GM21529 (cell line): ENCODE measurements around the gene VWA5A.
"Not testable (repeated sequence)": the region's sequence is repeated elsewhere in the genome, so short reads cannot be mapped to it uniquely, and the experiment has no call there.

ENCODE experiments used
- ATAC-seq: cut with Tn5 transposase; IDR thresholded peaks from one replicate; pipeline ENCODE4 v1.9.1; 2021; ENCODE audit not compliant: unreplicated experiment

The VWA5A gene

GRCh38 chr11:124167826-124168231 is 52.6 kb downstream of the VWA5A start:
- ATAC-seq: no peak

GRCh38 chr11:124168796-124169195 is 53.5 kb downstream of the VWA5A start:
- ATAC-seq: no peak

GRCh38 chr11:124170315-124170714 is 55.1 kb downstream of the VWA5A start:
- not testable (repeated sequence) for ATAC-seq

- ATAC-seq: no peak
Measured at GRCh38 chr11:124170801-124171586, 55.7 kb downstream of the VWA5A start.

GRCh38 chr11:124172101-124172500 is 56.9 kb downstream of the VWA5A start:
- no peak for ATAC-seq

- no peak for ATAC-seq
Measured at GRCh38 chr11:124172599-124172998, 57.3 kb downstream of the VWA5A start.

- no peak for ATAC-seq
Measured at GRCh38 chr11:124174001-124174583, 58.8 kb downstream of the VWA5A start.

GRCh38 chr11:124176925-124177715 is 61.9 kb downstream of the VWA5A start:
- ATAC-seq: no peak

- ATAC-seq: no peak
Measured at GRCh38 chr11:124179310-124179709, 64.1 kb downstream of the VWA5A start.

GRCh38 chr11:124183068-124183467 is 67.8 kb downstream of the VWA5A start, which contains the start of gene OR10D3:
Gene OR10D3 (plus strand): TSS chr11:124183345. CDS start chr11:124185270, 1,925 bp downstream.
- ATAC-seq: no peak

- ATAC-seq: no peak
Measured at GRCh38 chr11:124190298-124191139, 75.3 kb downstream of the VWA5A start.

GRCh38 chr11:124193221-124194010 is 78.2 kb downstream of the VWA5A start:
- ATAC-seq: no peak

GRCh38 chr11:124194293-124195188 is 79.3 kb downstream of the VWA5A start:
- ATAC-seq: no peak

GRCh38 chr11:124195189-124195734 is 80.0 kb downstream of the VWA5A start:
- peak; percentile 86 for ATAC-seq
